DMS 273 (cell line): ENCODE measurements around the gene STK11.

Experiments
- DNase-seq: peaks from one replicate; lab custom pipeline; 2025; ENCODE audit not compliant: unreplicated experiment; lab: John Stamatoyannopoulos, UW

The STK11 gene

DNA sequence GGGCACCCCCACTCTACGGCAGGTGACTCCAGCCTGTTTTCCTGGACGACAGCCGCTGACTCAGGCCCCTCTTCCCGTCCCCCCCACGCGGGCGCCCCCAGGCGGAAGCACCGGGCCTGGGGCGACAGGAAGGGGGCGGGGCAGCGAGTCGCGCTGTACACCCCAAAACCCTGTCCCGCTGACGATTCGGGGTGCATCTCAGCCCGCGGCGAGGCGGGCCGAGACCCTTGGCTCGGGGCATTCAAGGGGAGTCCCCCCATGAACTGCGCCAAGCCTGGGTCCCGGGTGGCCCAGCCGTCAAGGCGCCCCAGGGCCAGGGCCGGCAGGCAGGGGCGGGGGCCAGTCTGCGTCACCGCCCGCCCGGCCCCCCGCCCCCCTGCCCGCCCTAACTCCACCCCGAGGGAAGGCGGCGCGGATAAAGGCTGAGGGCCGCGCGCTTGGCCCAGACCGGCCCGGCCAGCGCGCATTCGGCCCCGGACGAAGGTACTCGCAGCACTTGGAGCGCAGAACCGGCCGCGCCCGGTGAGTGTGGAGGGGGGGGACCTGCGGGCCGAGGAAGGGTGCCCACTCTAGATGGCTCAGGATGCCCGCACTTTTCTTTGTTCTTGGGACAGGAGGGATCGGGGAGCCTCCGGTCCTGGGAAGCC is 42.7 kb downstream of the STK11 start, which contains the start of gene MIDN:
TSS of gene MIDN (plus strand) at position 445 of the 647 bp plus-strand sequence. CDS start 1,714 bp downstream, outside the sequence.
- DNase-seq = peak; percentile 93

DNA sequence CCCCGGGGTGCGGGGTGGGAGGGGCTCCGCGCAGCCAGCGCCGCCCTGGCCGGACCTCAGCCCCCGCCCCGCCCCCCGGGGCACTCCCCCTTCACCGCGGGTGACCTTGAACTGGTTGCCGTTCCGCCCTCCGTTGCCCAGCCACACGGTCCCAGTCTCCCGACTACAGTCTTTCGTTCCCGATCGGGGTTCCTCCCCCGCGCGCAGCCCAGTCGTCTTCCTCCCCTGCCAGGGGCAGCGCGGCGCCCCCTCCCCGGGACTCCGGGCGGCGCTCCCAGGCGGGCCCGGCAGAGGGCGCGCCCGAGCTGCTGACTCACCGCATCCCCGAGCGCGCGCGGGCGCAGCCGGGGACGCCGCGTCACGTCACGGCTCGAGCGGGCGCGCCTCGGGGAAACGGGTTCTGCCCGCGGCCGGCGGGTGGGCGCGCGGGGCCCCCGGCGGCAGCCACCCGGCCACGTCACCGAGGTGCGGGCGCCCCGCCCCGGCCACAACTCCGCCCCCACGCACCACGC is 43.3 kb downstream of the STK11 start:
- DNase-seq = peak; percentile 96

DNA sequence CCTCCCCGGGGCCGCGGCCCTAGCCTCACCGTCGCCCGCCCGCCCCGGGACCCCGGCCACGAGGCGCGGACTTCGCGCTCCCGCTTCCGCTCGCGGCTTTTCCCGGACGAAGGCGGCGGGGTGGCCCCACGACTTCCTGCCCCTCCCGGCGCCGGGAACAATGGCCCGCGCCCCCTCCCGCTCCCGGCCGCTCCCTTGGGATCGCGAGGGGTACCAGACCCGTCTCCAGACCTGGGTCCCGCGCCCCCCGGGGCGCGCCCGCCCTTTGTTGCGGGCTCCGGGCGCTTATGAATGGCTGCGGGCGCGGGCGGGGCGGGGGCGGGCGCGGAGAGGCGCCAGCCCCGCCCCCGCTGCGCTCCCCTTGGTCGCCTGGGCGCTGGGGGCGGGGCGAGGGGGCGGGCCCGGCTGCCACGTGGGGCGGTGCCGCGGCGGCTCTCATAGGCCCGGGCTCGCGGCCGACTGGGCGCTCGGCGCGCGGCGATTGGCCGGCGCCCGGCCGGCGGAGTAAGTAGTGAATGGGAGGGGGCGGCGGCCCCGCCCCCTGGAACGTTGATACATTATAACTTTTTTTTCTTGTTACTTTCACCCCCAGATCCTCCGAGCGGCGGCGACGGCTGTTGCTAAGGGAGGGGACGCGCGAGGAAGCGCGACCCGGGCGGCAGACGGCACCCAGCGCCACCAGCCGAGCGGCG is 43.9 kb downstream of the STK11 start:
- DNase-seq = peak; percentile 98

DNA sequence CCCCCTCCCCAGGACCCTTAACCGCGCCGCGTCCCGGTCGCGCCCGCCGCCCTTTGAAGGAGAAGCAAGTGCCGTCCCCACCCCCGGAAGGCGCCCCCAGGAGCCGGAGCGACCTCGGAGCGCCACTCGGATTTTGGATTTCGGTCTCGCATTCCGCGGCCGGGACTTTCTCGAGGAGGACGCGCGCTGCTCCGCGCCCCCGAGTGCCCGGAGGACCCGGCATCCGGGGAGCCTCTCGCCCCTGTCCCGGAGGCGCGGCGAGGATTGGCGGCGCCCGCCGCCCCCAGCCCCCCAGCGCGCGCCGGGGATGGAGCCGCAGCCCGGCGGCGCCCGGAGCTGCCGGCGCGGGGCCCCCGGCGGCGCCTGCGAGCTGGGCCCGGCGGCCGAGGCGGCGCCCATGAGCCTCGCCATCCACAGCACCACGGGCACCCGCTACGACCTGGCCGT is 44.4 kb downstream of the STK11 start:
- DNase-seq = no peak

GRCh38 chr19:1250437-1251260 is 45.1 kb downstream of the STK11 start:
- peak; percentile 78 for DNase-seq

DNA sequence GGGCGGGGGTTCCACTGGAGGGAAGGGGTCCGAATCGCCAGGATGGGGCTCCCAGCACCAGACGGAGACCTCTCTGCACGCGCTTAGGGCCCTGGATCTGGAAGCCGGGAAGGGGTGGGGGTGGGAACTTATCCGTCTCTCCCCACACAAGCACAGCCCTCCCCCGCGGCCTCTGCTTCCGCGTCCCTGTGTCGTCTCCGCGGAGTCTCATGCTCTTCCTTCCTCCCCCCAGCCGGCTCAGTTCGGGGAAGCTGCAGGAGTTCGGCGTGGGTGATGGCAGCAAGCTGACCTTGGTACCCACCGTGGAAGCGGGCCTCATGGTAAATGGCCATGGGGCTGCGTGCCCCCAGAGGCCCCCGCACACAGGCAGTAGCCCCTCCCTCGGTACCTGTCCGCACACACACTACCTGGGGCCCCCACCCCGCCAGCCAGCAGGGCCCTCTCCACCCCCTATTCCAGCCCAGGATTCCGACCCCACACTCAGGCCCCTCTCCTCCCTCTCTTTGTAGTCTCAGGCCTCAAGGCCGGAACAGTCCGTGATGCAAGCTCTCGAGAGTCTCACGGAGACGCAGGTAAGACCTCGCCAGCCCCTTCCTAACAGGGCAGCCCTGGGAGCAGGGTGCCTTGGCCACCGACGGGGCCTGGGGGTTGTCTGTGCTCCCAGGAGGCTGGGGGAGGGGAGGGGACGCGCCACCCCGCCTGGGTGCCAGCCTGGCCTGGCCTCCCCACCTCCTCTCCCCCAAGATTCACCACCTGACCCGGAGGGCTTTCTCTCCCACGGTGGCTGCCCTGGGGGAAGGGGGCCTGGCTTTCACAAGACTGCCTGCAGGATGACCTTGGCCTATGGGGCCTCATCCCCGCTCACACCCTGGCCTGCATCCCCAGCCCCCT is 46.0 kb downstream of the STK11 start:
- peak; percentile 85 for DNase-seq

GRCh38 chr19:1252221-1252820 is 46.7 kb downstream of the STK11 start:
- peak; percentile 77 for DNase-seq

DNA sequence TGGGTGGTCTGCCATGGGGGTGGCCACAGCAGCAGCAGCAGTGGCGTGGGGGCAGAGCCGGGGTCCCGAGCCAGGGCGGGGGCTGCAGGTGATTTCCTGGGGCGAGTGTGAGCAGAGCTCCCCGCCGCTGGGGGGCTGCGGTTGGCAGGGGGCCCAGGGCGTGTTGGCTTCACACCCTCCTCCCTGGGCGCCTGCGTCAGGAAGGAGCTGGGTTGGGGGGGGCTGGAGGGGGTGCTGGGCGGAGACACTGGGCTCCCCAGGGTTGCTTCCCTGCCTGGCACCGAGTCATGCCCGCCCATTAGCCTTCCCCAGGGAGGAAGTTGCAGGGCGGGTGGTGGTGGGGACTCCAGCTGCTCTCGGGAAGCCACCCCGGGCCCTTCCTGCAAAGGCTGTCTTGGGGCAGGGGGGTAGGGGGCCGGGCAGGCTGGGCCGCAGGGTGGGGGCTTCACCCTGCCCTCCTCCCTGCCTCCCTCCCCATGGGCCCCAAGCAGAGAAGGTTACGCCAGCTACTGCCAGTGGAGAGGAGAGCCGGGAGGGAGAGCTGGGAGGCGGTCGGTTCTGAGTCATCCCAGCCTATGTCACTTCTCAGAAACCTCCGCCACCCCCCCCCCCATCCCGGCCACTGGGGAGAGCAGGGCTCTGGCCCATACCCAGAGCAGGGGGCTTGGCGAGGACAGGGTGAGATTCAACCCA is 47.4 kb downstream of the STK11 start:
- DNase-seq = peak; percentile 86

DNA sequence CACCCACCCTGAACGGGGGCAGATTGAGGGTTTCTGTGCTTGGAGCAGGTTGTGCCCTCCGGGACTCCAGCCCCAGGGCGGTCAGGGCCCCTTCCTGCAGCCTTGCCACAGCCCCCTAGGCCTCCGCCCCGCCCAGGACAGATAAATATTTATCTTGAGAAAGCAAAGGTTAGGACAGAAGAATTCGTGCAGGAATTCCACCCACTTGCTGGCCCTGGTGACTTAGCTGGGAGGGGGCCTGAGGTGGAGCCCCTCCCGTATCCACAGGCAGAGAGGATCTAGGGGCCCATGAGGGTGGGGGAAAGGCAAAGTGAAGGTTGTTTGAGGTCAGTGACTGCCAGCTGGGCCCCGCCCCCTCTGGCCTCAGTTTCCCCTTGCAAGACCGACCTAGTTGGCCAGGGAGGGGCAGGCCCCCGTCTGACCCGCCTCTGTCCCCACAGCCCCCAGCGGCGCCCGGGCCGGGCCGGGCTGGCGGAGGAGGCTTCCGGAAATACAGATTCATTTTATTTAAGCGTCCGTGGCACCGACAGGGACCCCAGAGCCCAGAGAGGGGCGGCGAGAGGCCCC is 48.0 kb downstream of the STK11 start:
- DNase-seq = no peak

GRCh38 chr19:1254081-1254527 is 48.5 kb downstream of the STK11 start:
- DNase-seq = no peak

DNA sequence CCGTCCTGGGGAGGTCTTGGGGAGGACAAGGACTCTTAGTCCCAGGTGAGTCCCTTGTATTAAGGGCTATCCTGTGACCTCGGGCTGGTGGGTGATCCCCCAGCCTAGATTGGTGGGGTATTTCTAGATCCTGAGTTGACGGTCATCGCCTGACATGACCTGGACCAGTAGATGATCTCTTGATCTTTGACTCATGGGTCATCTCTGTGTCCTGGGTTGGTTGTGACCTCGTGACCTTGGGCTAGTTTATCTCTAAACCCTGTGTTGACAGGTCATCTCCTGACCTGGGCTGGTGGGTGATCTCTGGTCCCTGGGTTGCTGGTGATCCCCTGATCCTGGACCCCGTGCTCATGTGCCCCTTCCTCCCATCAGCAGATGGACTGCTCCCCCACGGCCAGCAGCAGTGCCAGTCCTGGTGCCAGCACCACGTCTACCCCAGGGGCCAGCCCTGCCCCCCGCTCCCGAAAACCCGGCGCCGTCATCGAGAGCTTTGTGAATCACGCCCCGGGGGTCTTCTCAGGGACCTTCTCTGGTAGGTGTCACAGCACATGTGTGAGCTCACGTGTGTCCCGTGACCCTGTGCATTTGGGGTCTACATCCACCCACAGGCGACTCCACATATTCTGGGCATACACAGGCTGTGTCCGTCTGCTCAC is 49.1 kb downstream of the STK11 start:
- no peak for DNase-seq

GRCh38 chr19:1255186-1256161 is 49.9 kb downstream of the STK11 start:
- no peak for DNase-seq

- DNase-seq = no peak
Observed at GRCh38 chr19:1256646-1257474, 51.3 kb downstream of the STK11 start.

GRCh38 chr19:1257475-1258162 is 52.0 kb downstream of the STK11 start:
- DNase-seq = no peak

DNA sequence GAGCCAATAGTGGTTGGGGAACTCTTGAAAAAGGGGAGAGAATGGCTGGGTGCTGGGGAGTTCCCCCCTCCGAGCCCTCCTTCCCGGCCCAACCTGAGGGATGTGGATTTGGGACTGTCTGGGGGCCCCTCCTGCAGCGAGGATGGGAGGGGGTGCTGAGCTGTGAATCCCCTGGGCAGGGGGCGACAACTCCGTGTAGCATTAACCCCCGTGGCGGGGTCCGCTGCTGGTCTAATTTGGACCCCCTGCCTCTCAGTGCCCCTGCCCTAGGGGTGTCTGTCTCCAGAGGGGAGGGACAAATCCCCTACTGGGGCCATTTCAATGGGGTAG is 52.5 kb downstream of the STK11 start:
- no peak for DNase-seq

GRCh38 chr19:1258707-1259205 is 53.2 kb downstream of the STK11 start:
- no peak for DNase-seq
